GM12878 (cell line): ENCODE results near the gene TAF6. TPM values are rescaled to one million over a fixed set of nuclear protein-coding genes. Genes with fewer than 3 reads are reported as not detected.
A peak's percentile ranks its signal among the peaks of the same experiment; 100 is the strongest.

Source experiments
- BHLHE40 ChIP-seq, 2 experiments: fragments of 450-650 bp in 1 of 2; IDR thresholded peaks; 2 replicates each; pipeline ENCODE4 v1.6.1; 2011 to 2017; ENCODE audit warnings: low read depth in 2 of 2, borderline replicate concordance in 1 of 2, improper control_type of control experiment in 1 of 2, low read length in 1 of 2, mild to moderate bottlenecking in 1 of 2
- CBX5 ChIP-seq: sonication (generic); IDR thresholded peaks from 2 replicates; pipeline ENCODE4 v1.6.1; 2016; ENCODE audit warnings: low read depth, moderate library complexity, mild to moderate bottlenecking, inconsistent platforms
- CHD1 ChIP-seq: IDR thresholded peaks from 2 replicates; pipeline ENCODE4 v1.6.1; 2012; ENCODE audit warnings: low read depth, low read length, improper control_type of control experiment
- HDGF ChIP-seq: fragments of 450-650 bp; IDR thresholded peaks from 2 replicates; pipeline ENCODE4 v1.6.1; 2016; ENCODE audit warnings: antibody characterized with exemption
- IRF4 ChIP-seq: IDR thresholded peaks from 2 replicates; pipeline ENCODE4 v1.6.1; 2011; ENCODE audit warnings: low read depth, low read length
- JUND ChIP-seq: IDR thresholded peaks from 2 replicates; pipeline ENCODE4 v1.6.1; 2012; ENCODE audit warnings: low read depth, mild to moderate bottlenecking, low read length, improper control_type of control experiment, moderate library complexity
- KDM1A ChIP-seq: fragments of 200-600 bp; sonication (generic); IDR thresholded peaks from 2 replicates; pipeline ENCODE4 v1.6.1; 2016; ENCODE audit warnings: borderline replicate concordance
- NRF1 ChIP-seq: conservative IDR thresholded peaks from 2 replicates; pipeline ENCODE4 v1.6.1; 2011; ENCODE audit warnings: mild to moderate bottlenecking, low read depth, low read length, improper control_type of control experiment
- PAX8 ChIP-seq: fragments of 450-650 bp; IDR thresholded peaks from 2 replicates; pipeline ENCODE4 v1.6.1; 2017; ENCODE audit warnings: mild to moderate bottlenecking, moderate library complexity
- POLR2AphosphoS2 ChIP-seq: IDR thresholded peaks from 2 replicates; pipeline ENCODE4 v1.6.1; 2011; ENCODE audit warnings: low read depth, mild to moderate bottlenecking, low read length, improper control_type of control experiment, moderate library complexity
- RB1 ChIP-seq: fragments of 450-650 bp; formaldehyde crosslinking; IDR thresholded peaks from 2 replicates; pipeline ENCODE4 v1.6.1; 2017; ENCODE audit warnings: mild to moderate bottlenecking, borderline replicate concordance
- STAT1 ChIP-seq: fragments of 450-650 bp; conservative IDR thresholded peaks from 2 replicates; pipeline ENCODE4 v1.6.1; 2014; ENCODE audit warnings: antibody characterized with exemption, mild to moderate bottlenecking
- polyA plus RNA-seq, 11 experiments: library from polyadenylated mRNA; depleted of rRNA in 4 of 11; unstranded in 6 of 11; stranded (reverse) in 5 of 11; fragments of >200 nt; fragmentation: Nextera tagmentation in 4 of 11; fragmentation: Illumina TruSeq in 1 of 11; extraction: Ambion mirVana in 4 of 11; extraction: Trizol in 1 of 11; gene quantifications; 1 replicate in 1 of 11; 2 replicates in 10 of 11; pipeline versions ENCODE4 v1.2.1 to v1.2.3, GENCODE V29; 2011 to 2016; ENCODE audit warnings: inconsistent platforms in 2 of 11, missing spikeins in 2 of 11, low read depth in 1 of 11
- total RNA-seq, 4 experiments: library from RNA; depleted of rRNA in 3 of 4; stranded (reverse); fragments of >200 nt in 3 of 4; fragmentation: Illumina TruSeq in 1 of 4; extraction: Trizol in 1 of 4; gene quantifications; 2 replicates each; pipeline versions ENCODE4 v1.2.1 to v1.2.3, GENCODE V29; 2013 to 2021
- TF ChIP-seq, protein P1 (sequence below): IDR thresholded peaks from 2 replicates; pipeline ENCODE4 v1.6.1; 2012; ENCODE audit warnings: low read depth, low read length, improper control_type of control experiment
- TF ChIP-seq, protein P2 (sequence below): fragments of 450-650 bp; IDR thresholded peaks from 2 replicates; pipeline ENCODE4 v1.6.1; 2018; ENCODE audit warnings: borderline replicate concordance, mild to moderate bottlenecking; ENCODE audit not compliant: partially characterized antibody

TAF6 gene
- total and polyA plus RNA-seq, 10 of the 15 experiments (the other 5 are each of a cell fraction or from before 2014, with no cell fraction given): 0.27 to 42.6 (median 17.0) TPM

DNA sequence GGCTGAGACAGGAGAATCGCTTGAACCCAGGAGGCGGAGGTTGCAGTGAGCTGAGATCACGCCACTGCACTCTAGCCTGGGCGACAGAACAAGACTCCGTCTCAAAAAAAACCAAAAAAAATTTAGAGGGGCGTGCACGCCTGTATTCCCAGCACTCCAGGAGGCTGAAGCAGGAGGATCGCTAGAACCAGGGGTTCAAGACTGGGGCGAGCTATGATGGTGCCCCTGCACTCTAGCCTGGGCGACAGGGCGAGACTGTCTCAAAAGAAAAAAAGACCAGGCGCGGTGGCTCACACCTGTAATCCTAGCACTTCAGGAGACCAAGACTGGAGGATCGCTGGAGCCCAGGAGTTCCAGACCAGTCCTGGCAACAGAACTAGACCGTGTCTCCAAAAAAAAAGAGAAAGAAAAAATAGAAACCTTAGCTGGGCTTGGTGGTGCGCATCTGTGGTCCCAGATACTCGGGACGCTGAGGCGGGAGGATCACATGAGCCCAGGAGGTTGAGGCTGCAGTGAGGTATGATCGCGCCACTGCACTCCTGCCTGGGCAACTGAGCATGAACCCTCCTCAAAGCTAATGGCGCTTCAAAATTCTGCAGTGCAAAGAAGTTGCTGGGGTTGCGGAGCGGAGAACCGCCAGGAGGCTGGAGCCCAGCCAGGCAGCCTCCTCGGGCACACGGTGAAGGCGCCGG is 7.2 kb upstream of the TAF6 start (continued):
- TF ChIP-seq IRF4 (0 out of 2 replicates have a peak, but pooled peaks have one; percentile 11), CBX5 (0 out of 2 replicates have a peak, but pooled peaks have one; percentile 70), POLR2AphosphoS2 (no peak), KDM1A (no peak), CHD1 (no peak), RB1 (peak; percentile 53; the same call in 1 of the 2 replicates), BHLHE40 (IDR thresholded peaks at IDR 0.05; ENCODE audit: borderline replicate concordance in 1 of 2, low read depth in 2 of 2, low read length in 1 of 2) (no peak), STAT1 (no peak), JUND (no peak), HDGF (no peak), PAX8 (peak; percentile 86; the same call in 1 of the 2 replicates), NRF1 (no peak)
- TF ChIP-seq, protein P1, sequence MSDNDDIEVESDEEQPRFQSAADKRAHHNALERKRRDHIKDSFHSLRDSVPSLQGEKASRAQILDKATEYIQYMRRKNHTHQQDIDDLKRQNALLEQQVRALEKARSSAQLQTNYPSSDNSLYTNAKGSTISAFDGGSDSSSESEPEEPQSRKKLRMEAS: no peak
- TF ChIP-seq, protein P2, sequence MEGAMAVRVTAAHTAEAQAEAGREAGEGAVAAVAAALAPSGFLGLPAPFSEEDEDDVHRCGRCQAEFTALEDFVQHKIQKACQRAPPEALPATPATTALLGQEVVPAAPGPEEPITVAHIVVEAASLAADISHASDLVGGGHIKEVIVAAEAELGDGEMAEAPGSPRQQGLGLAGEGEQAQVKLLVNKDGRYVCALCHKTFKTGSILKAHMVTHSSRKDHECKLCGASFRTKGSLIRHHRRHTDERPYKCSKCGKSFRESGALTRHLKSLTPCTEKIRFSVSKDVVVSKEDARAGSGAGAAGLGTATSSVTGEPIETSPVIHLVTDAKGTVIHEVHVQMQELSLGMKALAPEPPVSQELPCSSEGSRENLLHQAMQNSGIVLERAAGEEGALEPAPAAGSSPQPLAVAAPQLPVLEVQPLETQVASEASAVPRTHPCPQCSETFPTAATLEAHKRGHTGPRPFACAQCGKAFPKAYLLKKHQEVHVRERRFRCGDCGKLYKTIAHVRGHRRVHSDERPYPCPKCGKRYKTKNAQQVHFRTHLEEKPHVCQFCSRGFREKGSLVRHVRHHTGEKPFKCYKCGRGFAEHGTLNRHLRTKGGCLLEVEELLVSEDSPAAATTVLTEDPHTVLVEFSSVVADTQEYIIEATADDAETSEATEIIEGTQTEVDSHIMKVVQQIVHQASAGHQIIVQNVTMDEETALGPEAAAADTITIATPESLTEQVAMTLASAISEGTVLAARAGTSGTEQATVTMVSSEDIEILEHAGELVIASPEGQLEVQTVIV: peak; percentile 3
